Measurements from ENCODE around the gene GJA5. TPM values are rescaled to one million over a fixed set of nuclear protein-coding genes. Genes with fewer than 3 reads are reported as not detected.

The GJA5 gene
- total RNA-seq, 1 experiment from 2014 or later, result 1.1 TPM

GRCh38 chr1:147712605-147713004 is 47.8 kb downstream of the GJA5 start:
- Histone ChIP-seq H3K27me3 (ENCODE audit: low read length) (no peaks in the 10 kb centered on the region), H3K9me2 (replicated peaks; ENCODE audit: low read length) (no peaks in the 10 kb centered on the region), H3F3A (ENCODE audit: low read length, unreplicated experiment) (peaks cover 8% of the 10 kb centered on the region), H2AFZ (ENCODE audit: low read length) (peak overlapping the region; percentile 9; the same call in 1 of the 2 replicates), H3K36me3 (ENCODE audit: low read depth, low read length) (no peaks in the 10 kb centered on the region), H3K79me2 (ENCODE audit: low read length) (no peaks in the 10 kb centered on the region), H3K9me3 (ENCODE audit: low read length) (no peaks in the 10 kb centered on the region), H3K4me2 (ENCODE audit: low read length) (no peak overlapping the region), H4K20me1 (ENCODE audit: low read length) (no peaks in the 10 kb centered on the region), H3K27ac (ENCODE audit: low read length) (no peak overlapping the region), H3K4me3 (ENCODE audit: low read length) (no peak overlapping the region), H3K9ac (ENCODE audit: low read length) (no peak overlapping the region), H3K4me1 (ENCODE audit: insufficient read depth, low read length) (peaks cover 25% of the 10 kb centered on the region)
- no peak for DNase-seq
- BruUV-seq (replicated peaks), result no TSS peak
- ATAC-seq, result no peak
- intact Hi-C loops (cut with micrococcal nuclease), result loop anchor here (10.0 kb wide), 1 partner anchor 198 kb away; no protein-coding TSS in a partner anchor
- ChIA-PET CTCF (no interaction called here), POLR2A (ENCODE audit: unreplicated experiment) (interaction anchor here (0.6 kb wide), 2 partner anchors 9 to 106 kb away, joined by 3 read pairs; no protein-coding TSS in a partner anchor)
- TF ChIP-seq EZH2phosphoT487 (IDR thresholded peaks at IDR 0.05; ENCODE audit: borderline replicate concordance, low read length) (no peak), EZH2 (IDR thresholded peaks at IDR 0.05; ENCODE audit: low read length, unreplicated experiment) (no peak), CTCF (conservative IDR thresholded peaks at IDR 0.05; ENCODE audit: low read depth, low read length) (no peak)

Other genes starting within 250 kb of the GJA5 start
- 19.8 and 20.8 TPM in 2 replicates for gene BCL9, start 219.1 kb downstream of the GJA5 start, total RNA-seq (2014; rRNA removed)
- gene ACP6, start 90.1 kb downstream of the GJA5 start, total RNA-seq (2014; rRNA removed), result 51.2 and 58.2 TPM in 2 replicates
- gene GJA8, start 142.2 kb upstream of the GJA5 start, total RNA-seq (2014; rRNA removed), result not detected in 2 replicates
- 17.8 and 23.4 TPM in 2 replicates for gene GPR89B, start 167.8 kb upstream of the GJA5 start, total RNA-seq (2014; rRNA removed)